Measurements from ENCODE around the gene POLR2E. TPM values are rescaled to one million over a fixed set of nuclear protein-coding genes. Genes with fewer than 3 reads are reported as not detected.

POLR2E gene
- total and polyA plus RNA-seq, 2 donors (not counting 1 experiment from before 2014, with no cell fraction given) = 103 to 121 TPM

- peaks cover 67% of the 10 kb centered on the region for H4K20me1 ChIP-seq (ENCODE audit: control insufficient read depth, insufficient read depth, low read length, poor library complexity, severe bottlenecking)
- ChIA-PET CTCF (interaction anchor here (1.0 to 6.9 kb wide), 3 partner anchors 7 to 51 kb away, joined by 3 to 56 read pairs (median 49); partner anchors contain the start of gene ARHGAP45), POLR2A (interaction anchor here (0.6 to 0.7 kb wide), 2 partner anchors 127 to 195 kb away, joined by 3 to 9 read pairs; no protein-coding TSS in a partner anchor)
- no peak overlapping the region for H3K9ac ChIP-seq (ENCODE audit: low read length)
- peaks cover 58% of the 10 kb centered on the region for H3K4me1 Mint-ChIP-seq
- DNase-seq = no peak
- H3K36me3 ChIP-seq (replicated peaks in 1 of 2; ENCODE audit: control extremely low read depth in 1 of 2, control insufficient read depth in 1 of 2, extremely low read depth in 1 of 2, insufficient read depth in 2 of 2, low read length in 1 of 2) = peaks cover 0 to 78% of the 10 kb centered on the region in 2 experiments
- peaks cover 83% of the 10 kb centered on the region for H3K79me2 ChIP-seq (ENCODE audit: control insufficient read depth, insufficient read depth, low read length)
- peak overlapping the region; percentile 12 to 47 for H3K27ac ChIP-seq (ENCODE audit: low read length in 2 of 2)
- WGBS (ENCODE audit: insufficient coverage) = 96% methylated on average over 30 of the region's 30 CpGs
- peaks cover 76 to 94% of the 10 kb centered on the region in 2 donors for H3K4me1 ChIP-seq (ENCODE audit: control insufficient read depth in 2 of 2, insufficient read depth in 2 of 2, low read length in 2 of 2)
- no peak overlapping the region for H3K4me3 ChIP-seq (ENCODE audit: control extremely low read depth in 1 of 5, extremely low read depth in 1 of 5, insufficient read depth in 1 of 5, low read depth in 2 of 5, low read length in 4 of 5)
- H2AFZ ChIP-seq (ENCODE audit: insufficient read depth, low read depth, low read length, poor library complexity, severe bottlenecking) = no peak overlapping the region
- ATAC-seq (ENCODE audit: low read depth) = no peak
- no peaks in the 10 kb centered on the region for H3K27me3 Mint-ChIP-seq
- H3K9me3 ChIP-seq (ENCODE audit: control extremely low read depth in 1 of 3, control insufficient read depth in 2 of 3, insufficient read depth in 1 of 3, low read length in 2 of 3) = no peaks in the 10 kb centered on the region
- H3K9me3 Mint-ChIP-seq (ENCODE audit: insufficient read depth) = no peaks in the 10 kb centered on the region
- peak overlapping the region; percentile 68 for H3K27ac Mint-ChIP-seq
- H3K4me3 Mint-ChIP-seq = peak overlapping the region; percentile 50
- no peaks in the 10 kb centered on the region for H3K27me3 ChIP-seq (replicated peaks in 1 of 4; ENCODE audit: control extremely low read depth in 1 of 4, control insufficient read depth in 3 of 4, insufficient read depth in 4 of 4, low read length in 3 of 4)
- TF ChIP-seq EZH2 (IDR thresholded peaks at IDR 0.05; ENCODE audit: borderline replicate concordance, insufficient read depth, low read depth, low read length, poor library complexity, severe bottlenecking) = no peak
- no peak for TF ChIP-seq CTCF (IDR thresholded peaks at IDR 0.05)
- intact Hi-C loops (cut with micrococcal nuclease) = no loop called here
- H3K4me2 ChIP-seq (replicated peaks; ENCODE audit: low read depth, low read length, poor library complexity, severe bottlenecking) = peak overlapping the region; percentile 90
These were observed 21.9 kb downstream of the POLR2E start for GRCh38 chr19:1073063-1073955.

All from B cell (primary cell).